ENCODE data around the gene ABLIM1.

ABLIM1 gene

GRCh38 chr10:114426476-114426875 is 231.6 kb downstream of the ABLIM1 start:
- no peak for DNase-seq (ENCODE audit: extremely low read depth, low read depth)
- TF ChIP-seq CTCF (IDR thresholded peaks at IDR 0.05; ENCODE audit: low read depth, low read length) = no peak

- TF ChIP-seq CTCF (IDR thresholded peaks at IDR 0.05; ENCODE audit: low read depth, low read length) = no peak
- no peak for DNase-seq (ENCODE audit: extremely low read depth, low read depth)
Measured at GRCh38 chr10:114420811-114421485, 237.1 kb downstream of the ABLIM1 start.

GRCh38 chr10:114418109-114418508 is 240.0 kb downstream of the ABLIM1 start:
- no peak for TF ChIP-seq CTCF (IDR thresholded peaks at IDR 0.05; ENCODE audit: low read depth, low read length)
- no peak for DNase-seq (ENCODE audit: extremely low read depth, low read depth)

- TF ChIP-seq CTCF (IDR thresholded peaks at IDR 0.05; ENCODE audit: low read depth, low read length) = no peak
- DNase-seq (ENCODE audit: extremely low read depth, low read depth) = no peak
Measured at GRCh38 chr10:114412907-114413797, 244.9 kb downstream of the ABLIM1 start.

GRCh38 chr10:114408968-114409444 is 249.1 kb downstream of the ABLIM1 start:
- no peak for TF ChIP-seq CTCF (IDR thresholded peaks at IDR 0.05; ENCODE audit: low read depth, low read length)

GRCh38 chr10:114408112-114408967 is 249.7 kb downstream of the ABLIM1 start:
- no peak for TF ChIP-seq CTCF (IDR thresholded peaks at IDR 0.05; ENCODE audit: low read depth, low read length)
- no peak for DNase-seq (ENCODE audit: extremely low read depth, low read depth)

More at GRCh38 chr10:114408968-114409444, 249.1 kb downstream of the ABLIM1 start:
- no peak for DNase-seq (ENCODE audit: extremely low read depth, low read depth)

Data from AG09319 (cell line).